HG03342 (cell line): ENCODE results near the gene PRSS27.

Experiments used
- ATAC-seq: cut with Tn5 transposase; IDR thresholded peaks from one replicate; pipeline ENCODE4 v1.9.1; 2021; ENCODE audit warnings: mild to moderate bottlenecking, moderate library complexity; ENCODE audit not compliant: unreplicated experiment

PRSS27 gene

GRCh38 chr16:2710711-2711231 lies 9.3 kb downstream of the PRSS27 start:
- ATAC-seq, result no peak

- no peak for ATAC-seq
These were observed 9.9 kb downstream of the PRSS27 start for GRCh38 chr16:2710021-2710710.

- ATAC-seq, result no peak
These were observed 10.4 kb downstream of the PRSS27 start for GRCh38 chr16:2709588-2709984.

GRCh38 chr16:2708955-2709587 lies 11.0 kb downstream of the PRSS27 start:
- ATAC-seq, result no peak

- no peak for ATAC-seq
These were observed 11.8 kb downstream of the PRSS27 start for GRCh38 chr16:2708290-2708639.

GRCh38 chr16:2707368-2708289 lies 12.4 kb downstream of the PRSS27 start:
- no peak for ATAC-seq

- no peak for ATAC-seq
These were observed 13.3 kb downstream of the PRSS27 start for GRCh38 chr16:2706611-2707311.

- ATAC-seq, result no peak
These were observed 13.9 kb downstream of the PRSS27 start for GRCh38 chr16:2706085-2706484.

- ATAC-seq, result no peak
These were observed 14.7 kb downstream of the PRSS27 start for GRCh38 chr16:2705351-2705750.

- ATAC-seq, result no peak
These were observed 15.1 kb downstream of the PRSS27 start for GRCh38 chr16:2704983-2705275.

- ATAC-seq, result no peak
These were observed 15.7 kb downstream of the PRSS27 start for GRCh38 chr16:2704166-2704982.

- no peak for ATAC-seq
These were observed 16.9 kb downstream of the PRSS27 start for GRCh38 chr16:2702871-2703745.

GRCh38 chr16:2702438-2702825 lies 17.6 kb downstream of the PRSS27 start:
- no peak for ATAC-seq

- no peak for ATAC-seq
These were observed 18.1 kb downstream of the PRSS27 start for GRCh38 chr16:2701713-2702437.

GRCh38 chr16:2701272-2701671 lies 18.8 kb downstream of the PRSS27 start:
- ATAC-seq, result no peak

GRCh38 chr16:2700786-2701185 lies 19.2 kb downstream of the PRSS27 start:
- ATAC-seq, result no peak

GRCh38 chr16:2699791-2700600 lies 20.0 kb downstream of the PRSS27 start:
- ATAC-seq, result no peak
